Subcutaneous abdominal adipose tissue (tissue), 5 donors: ENCODE results near the gene ZIC2.
"Not testable (repeated sequence)": the region's sequence is repeated elsewhere in the genome, so short reads cannot be mapped to it uniquely, and the experiment has no call there.

Source experiments
- H3K27ac ChIP-seq: one replicate; pipeline ENCODE4 v1.7.0; 2013; ENCODE audit warnings: low read depth, mild to moderate bottlenecking, inconsistent platforms, low read length, moderate library complexity
- H3K27me3 ChIP-seq, 5 donors: one replicate each; pipeline ENCODE4 v1.7.0; 2013; ENCODE audit warnings: low read length in 5 of 5, inconsistent platforms in 1 of 5; ENCODE audit not compliant: control insufficient read depth in 5 of 5, insufficient read depth in 4 of 5
- H3K36me3 ChIP-seq, 5 donors: one replicate each; pipeline ENCODE4 v1.7.0; 2013; ENCODE audit warnings: low read length in 5 of 5; ENCODE audit not compliant: control insufficient read depth in 5 of 5, insufficient read depth in 5 of 5
- H3K4me1 ChIP-seq, 5 donors: one replicate each; pipeline ENCODE4 v1.7.0; 2013; ENCODE audit warnings: low read length in 5 of 5, mild to moderate bottlenecking in 3 of 5, moderate library complexity in 1 of 5; ENCODE audit not compliant: control insufficient read depth in 5 of 5, insufficient read depth in 5 of 5
- H3K4me3 ChIP-seq, 5 donors: one replicate each; pipeline ENCODE4 v1.7.0; 2013; ENCODE audit warnings: low read length in 5 of 5, low read depth in 1 of 5
- H3K9ac ChIP-seq, 5 donors: one replicate each; pipeline ENCODE4 v1.7.0; 2013; ENCODE audit warnings: low read length in 5 of 5, mild to moderate bottlenecking in 4 of 5, moderate library complexity in 3 of 5
- H3K9me3 ChIP-seq, 5 donors: one replicate each; pipeline ENCODE4 v1.7.0; 2013; ENCODE audit warnings: low read length in 5 of 5; ENCODE audit not compliant: control insufficient read depth in 5 of 5
- donor health status: healthy.
- donor health status: healthy.
- donor health status: healthy.
- donor health status: healthy.
- donor health status: healthy.

The ZIC2 gene

DNA sequence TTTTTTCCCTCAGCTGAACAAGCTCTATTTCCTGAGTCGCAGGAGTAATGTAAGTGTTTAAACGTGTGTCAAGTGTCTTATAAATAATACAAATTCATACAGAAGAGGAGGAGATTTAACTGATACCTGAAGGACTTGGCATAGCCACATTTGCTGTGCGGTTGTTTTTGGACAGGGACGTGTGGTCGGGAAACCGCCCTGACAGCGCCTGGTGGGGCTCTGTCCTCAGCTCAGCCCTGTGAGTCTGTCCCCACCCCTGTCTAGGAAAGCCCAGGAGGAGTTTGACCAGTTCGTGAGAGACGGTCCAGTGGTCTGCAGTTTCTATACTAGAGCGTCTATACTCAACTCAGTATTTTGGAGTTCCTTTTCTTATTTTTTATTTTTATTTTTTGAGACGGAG lies 16.7 kb downstream of the ZIC2 start:
- Histone ChIP-seq H3K4me3 (no peak overlapping the region), H3K9ac (no peak overlapping the region), H3K9me3 (peaks cover 0 to 10% (median 0%) of the 10 kb centered on the region in 5 donors), H3K4me1 (peaks cover 0 to 10% (median 5%) of the 10 kb centered on the region in 5 donors), H3K27me3 (peaks cover 38 to 68% (median 41%) of the 10 kb centered on the region in 5 donors), H3K36me3 (no peaks in the 10 kb centered on the region), H3K27ac (no peak overlapping the region)

DNA sequence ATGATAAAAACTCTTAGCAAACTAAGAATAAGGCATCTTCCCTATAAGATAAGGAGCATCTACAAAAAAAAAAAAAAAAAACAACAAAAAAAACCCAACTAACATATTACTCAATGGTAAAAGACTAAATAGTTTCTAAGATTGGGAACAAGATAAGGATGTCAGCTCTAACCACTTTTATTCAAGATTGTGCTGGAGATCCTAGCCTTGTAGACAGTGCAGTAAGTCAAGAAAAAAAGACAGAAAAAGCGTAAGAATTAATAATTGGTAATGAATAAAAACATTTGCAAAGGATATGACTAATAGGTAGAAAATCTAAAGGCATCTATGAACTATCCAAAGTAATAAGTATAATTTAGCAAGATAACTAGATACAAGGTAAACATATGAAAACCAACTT lies 33.0 kb downstream of the ZIC2 start:
- Histone ChIP-seq H3K27me3 (peaks cover 0 to 5% (median 0%) of the 10 kb centered on the region in 5 donors), H3K9ac (no peak overlapping the region), H3K9me3 (no peaks in the 10 kb centered on the region), H3K4me1 (no peaks in the 10 kb centered on the region), H3K4me3 (no peak overlapping the region), H3K36me3 (no peaks in the 10 kb centered on the region), H3K27ac (no peak overlapping the region)

DNA sequence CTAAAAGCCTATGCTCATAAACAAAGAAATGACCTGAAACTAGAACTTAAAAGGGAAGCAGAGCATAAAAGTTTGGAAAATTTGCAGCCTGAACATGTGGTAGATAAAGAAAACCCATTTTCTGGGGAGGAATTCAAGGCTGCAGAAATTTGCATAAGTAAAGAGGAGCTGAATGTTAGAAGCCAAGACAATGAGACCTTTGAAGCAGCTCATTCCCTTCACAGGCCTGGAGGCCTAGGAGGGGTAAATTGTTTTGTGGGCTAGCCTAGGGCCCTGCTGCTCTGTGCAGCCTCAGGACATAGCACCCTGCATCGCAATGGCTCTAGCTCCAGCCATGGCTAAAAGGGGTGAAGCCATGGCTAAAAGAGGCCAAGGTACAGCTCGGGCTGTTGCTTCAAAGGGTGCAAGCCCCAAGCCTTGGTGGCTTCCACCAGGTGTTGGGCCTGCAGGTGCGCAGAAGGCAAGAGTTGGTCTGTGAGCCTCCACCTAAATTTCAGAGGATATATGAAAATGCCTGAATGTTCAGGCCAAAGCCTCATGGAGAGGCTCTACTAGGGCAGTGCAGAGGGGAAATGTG lies 38.3 kb downstream of the ZIC2 start:
- Histone ChIP-seq H3K27me3 (no peaks in the 10 kb centered on the region), H3K4me1 (no peaks in the 10 kb centered on the region), H3K27ac (no peak overlapping the region), H3K9ac (no peak overlapping the region), H3K4me3 (no peak overlapping the region), H3K36me3 (no peaks in the 10 kb centered on the region), H3K9me3 (no peaks in the 10 kb centered on the region)

- no peaks in the 10 kb centered on the region for H3K27me3 ChIP-seq
- H3K9me3 ChIP-seq, result no peaks in the 10 kb centered on the region
- H3K4me1 ChIP-seq, result no peaks in the 10 kb centered on the region
- no peaks in the 10 kb centered on the region for H3K36me3 ChIP-seq
- H3K4me3 ChIP-seq, result no peak overlapping the region
- H3K9ac ChIP-seq, result no peak overlapping the region
- H3K27ac ChIP-seq, result no peak overlapping the region
Measured at GRCh38 chr13:100022798-100023197, 41.2 kb downstream of the ZIC2 start.

- no peak overlapping the region for H3K4me3 ChIP-seq
- H3K9ac ChIP-seq, result no peak overlapping the region
- no peaks in the 10 kb centered on the region for H3K27me3 ChIP-seq
- H3K27ac ChIP-seq, result no peak overlapping the region
- H3K9me3 ChIP-seq, result no peaks in the 10 kb centered on the region
- no peaks in the 10 kb centered on the region for H3K36me3 ChIP-seq
- H3K4me1 ChIP-seq, result no peaks in the 10 kb centered on the region
Measured at GRCh38 chr13:100024023-100024422, 42.4 kb downstream of the ZIC2 start.

- Histone ChIP-seq H3K27ac (no peak overlapping the region), H3K9ac (no peak overlapping the region), H3K4me1 (no peaks in the 10 kb centered on the region), H3K9me3 (no peaks in the 10 kb centered on the region), H3K27me3 (no peaks in the 10 kb centered on the region), H3K4me3 (no peak overlapping the region), H3K36me3 (no peaks in the 10 kb centered on the region)
Measured at GRCh38 chr13:100029933-100030332, 48.3 kb downstream of the ZIC2 start.

DNA sequence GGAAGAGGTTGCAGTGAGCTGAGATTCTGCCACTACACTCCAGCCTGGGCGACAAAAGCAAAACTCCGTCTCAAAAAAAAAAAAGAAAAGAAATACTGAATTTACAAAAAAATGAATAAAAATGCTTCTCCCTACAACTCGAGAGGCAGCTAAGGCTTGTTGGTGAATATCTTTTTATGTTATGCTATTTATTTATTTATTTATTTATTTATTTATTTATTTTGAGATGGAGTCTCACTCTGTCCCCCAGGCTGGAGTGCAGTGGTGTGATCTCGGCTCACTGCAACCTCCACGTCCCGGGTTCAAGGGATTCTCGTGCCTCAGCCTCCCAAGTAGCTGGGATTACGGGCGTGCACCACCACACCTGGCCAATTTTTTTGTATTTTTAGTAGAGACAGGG lies 51.1 kb downstream of the ZIC2 start:
- H3K27me3 ChIP-seq, H3K9ac ChIP-seq, H3K36me3 ChIP-seq, H3K9me3 ChIP-seq, H3K4me3 ChIP-seq, H3K27ac ChIP-seq, H3K4me1 ChIP-seq: not testable (repeated sequence)

GRCh38 chr13:100035936-100036335 lies 54.4 kb downstream of the ZIC2 start:
- Histone ChIP-seq H3K4me1 (no peaks in the 10 kb centered on the region), H3K4me3 (no peak overlapping the region), H3K9ac (no peak overlapping the region), H3K27ac (no peak overlapping the region), H3K36me3 (no peaks in the 10 kb centered on the region), H3K27me3 (peaks cover 0 to 3% (median 0%) of the 10 kb centered on the region in 5 donors), H3K9me3 (no peaks in the 10 kb centered on the region)
